ENCODE results near the gene EYA2.

Gene EYA2

DNA sequence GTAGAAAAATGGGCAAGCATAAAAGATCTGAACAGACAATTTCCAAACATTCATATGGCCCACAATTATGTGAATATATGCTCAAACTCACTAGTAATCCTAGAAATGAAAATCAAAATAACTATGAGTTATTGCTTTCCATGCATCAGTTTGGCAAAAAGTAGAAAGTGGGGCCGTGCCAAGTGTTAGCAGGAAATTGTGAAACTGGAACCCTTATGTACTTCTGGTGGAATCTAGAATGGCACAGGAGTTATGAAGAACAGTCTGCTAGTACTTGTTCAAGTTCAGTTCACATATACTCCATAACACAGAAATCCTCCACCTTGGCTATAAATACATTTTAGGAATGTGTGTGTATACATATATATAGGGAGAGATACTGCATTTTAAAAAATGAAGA lies 89.8 kb downstream of the EYA2 start:
- no peak for DNase-seq

DNA sequence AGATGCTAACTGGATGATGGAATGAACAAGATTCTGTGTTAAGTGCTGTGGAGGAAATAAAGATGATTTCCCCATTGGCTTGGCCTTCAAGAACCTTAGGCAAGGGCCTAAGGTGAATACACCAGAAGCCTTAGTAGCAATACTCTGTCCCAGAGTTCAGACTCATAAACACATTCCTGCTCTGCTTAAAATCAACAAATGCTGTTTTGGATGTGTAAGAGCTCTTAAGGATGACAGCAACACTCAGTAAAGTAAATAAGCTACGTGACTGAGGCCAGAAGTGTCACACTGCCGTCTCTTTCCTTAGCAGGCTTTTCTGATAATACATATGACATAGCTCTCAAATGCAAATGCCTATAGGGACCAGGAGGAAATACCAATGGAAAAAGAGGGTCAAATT lies 90.6 kb downstream of the EYA2 start:
- DNase-seq: no peak

DNA sequence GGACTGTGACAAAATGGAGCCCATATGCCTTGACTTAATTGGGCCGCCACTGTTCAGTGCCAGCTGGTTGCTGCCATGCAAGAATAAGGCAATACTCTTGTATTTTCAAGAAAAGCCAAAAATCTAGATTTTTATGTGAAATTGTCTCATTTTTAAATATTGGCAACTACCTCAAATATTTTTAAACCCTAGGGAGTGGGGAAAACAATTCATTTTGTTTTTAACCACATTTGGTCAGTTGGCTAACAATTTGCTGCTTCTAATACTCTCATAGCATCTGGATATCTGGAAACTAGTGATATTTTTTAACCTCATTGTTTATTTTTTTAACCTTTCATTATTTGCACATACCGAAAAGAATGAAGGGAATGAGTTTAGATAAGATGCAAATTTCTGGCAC lies 91.0 kb downstream of the EYA2 start:
- DNase-seq: no peak

DNA sequence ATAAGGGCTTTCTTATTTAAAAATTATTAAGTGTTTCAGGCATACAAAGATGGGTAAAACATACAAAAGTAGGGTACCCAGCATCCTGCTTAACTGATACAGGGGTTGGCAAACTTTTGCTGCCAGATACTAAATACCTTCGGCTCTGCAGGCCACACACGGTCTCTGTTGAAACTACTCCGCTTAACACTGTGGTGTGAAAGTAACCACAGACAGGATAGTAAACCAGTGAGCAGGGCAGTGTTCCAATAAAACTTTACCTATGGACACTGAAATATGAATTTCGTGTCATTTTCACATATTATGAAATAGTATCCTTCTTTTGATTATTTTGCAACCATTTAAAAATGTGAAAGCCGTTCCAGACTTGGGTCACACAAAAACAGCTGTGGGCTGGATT lies 92.4 kb downstream of the EYA2 start:
- no peak for DNase-seq

DNA sequence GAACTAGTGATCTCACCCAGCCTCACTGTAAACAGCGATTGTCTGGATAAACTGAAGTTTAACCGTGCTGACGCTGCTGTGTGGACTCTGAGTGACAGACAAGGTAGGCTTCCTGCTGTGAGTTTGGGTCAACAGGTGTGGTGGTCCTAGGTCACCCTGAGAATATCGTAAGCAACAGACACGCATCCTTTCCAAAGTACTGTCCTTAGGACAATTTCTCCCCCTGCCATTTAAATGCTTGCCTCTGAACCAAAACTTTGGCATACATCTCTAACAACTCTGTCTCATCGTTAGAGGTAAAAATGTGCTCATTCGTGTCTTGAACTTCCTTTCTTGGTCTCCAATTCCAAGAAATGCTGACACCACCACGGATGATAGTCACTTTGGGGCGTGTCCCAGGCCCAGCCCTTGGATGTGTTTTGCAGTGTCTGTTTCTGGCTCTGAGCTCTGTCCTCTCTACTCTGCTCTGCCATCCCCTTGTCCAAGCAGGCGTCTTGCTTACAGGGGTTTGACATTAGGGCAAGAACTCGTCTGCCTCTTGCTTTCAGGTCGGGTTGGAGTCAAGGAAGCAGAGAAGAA lies 95.5 kb downstream of the EYA2 start:
- peak; percentile 49 for DNase-seq

DNA sequence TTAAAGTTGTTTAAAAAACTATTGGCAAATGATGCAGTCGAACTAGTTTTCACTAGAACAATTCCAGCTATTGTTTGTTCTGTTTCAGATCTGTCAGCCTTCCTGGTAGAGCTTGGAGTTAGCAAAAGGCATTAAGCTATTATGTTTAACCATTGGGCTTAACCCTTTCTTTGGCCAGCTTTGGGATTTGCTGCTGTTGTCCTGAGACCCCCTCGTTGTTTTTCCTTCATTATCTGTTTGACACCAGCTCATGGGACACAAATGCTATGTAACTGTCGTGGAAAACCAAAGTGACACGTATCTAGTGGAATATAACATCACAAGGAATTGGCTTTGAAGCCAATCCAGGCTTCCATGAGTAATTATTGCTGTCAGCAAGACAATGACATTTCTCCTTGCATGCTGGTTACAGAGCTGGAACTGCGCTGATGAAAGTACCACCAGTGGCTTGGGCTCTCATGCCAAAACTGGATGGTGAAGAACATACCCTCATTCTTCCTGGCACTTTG lies 96.0 kb downstream of the EYA2 start:
- no peak for DNase-seq

DNA sequence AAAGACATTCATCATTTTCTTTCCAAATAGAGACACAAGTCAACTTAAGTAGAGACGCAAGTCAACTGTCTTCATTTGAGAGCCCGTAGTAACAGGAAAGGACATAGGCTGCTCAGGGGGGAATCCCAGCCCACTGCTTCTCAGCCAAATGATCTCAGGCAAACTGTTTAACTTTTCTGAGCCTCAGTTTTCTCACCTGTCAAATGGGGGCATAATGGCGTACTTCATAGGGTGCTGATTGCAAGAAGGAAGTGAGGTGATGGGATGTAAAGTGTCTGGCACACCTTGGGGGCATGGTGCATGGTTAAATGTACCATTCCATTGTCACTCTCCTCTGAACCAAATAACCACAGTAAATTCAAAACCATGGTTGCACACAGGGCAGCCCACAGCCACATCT lies 96.5 kb downstream of the EYA2 start:
- DNase-seq: no peak

DNA sequence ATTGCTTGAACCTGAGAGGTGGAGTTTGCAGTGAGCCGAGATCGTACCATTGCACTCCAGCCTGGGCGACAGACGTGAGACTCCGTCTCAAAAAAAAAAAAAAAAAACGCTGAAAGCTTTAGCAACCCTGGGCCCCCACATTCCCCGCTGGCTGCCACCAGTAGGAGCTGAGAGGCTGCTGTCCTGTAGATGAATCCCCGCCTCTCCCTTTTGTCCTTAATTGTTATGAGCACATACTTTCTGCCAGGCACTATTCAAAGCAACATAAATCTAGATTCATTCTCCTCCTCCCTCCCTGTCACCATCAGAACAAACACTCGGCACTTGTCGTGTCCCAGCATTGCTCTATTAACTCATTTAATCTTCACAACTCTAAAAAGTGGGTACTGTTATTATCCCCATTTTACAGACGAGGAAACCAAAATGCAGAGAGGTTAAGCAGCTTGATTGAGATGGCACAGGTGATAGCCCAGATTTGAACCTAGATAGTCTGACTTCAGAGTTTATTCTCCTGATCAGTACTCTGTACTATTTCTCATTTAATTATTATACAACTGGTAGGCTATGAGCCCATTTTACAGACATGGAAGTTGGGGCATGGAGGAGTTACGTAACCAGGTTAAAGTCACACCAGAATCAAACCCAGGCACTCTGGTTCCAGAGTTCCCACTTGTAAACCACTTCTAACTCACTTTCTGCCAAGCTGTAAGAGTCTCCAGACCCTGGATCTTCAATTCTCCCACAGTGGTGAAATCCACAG lies 97.4 kb downstream of the EYA2 start:
- no peak for DNase-seq

DNA sequence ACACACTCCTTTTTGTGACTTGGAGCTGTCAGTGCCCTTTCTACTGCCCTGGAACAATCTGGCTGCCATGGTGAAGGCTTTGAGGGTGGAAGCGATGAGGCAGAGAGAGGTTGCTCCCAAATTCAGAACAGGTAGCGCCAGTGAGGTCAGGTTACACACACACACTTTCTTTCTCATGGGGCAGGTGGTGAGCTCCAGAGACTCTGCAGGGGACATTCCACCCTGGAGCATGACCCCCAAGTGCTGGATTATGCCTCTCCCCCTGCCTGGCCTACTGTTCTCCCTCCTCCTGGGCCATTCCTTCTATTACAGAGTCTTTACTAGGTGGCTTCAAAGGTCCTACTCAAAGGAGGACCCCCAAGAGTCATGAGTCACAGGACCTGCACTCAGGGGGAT lies 98.0 kb downstream of the EYA2 start:
- no peak for DNase-seq

DNA sequence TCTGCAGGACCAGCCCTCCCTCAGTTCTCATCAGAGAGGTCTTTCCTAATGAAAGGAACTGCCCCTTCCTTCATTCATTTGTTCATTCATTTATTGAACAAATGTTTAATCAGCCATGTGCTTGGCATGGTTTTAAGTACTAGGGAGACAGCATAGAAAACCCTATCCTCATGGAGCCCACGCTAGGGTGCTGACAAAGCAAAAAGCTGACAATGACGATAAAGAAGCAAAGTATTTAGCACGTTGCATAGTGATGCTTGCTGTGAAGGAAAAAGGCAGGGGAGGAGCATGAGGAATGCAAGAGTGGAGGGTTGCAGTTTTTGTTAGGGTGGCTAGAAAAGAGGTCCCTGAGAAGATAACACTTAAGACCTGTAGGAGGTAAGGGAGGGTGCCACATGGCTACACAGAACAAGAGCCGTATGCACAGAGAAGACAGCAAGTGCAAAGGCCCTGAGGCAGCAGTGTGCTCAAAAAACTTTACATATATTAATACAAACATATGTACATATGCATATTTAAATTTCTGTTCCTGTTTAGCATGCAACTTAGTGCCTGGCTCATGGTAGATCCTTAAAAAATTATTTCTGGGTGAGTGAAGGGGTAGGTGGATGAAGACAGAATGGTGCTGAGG lies 98.9 kb downstream of the EYA2 start:
- DNase-seq: no peak

DNA sequence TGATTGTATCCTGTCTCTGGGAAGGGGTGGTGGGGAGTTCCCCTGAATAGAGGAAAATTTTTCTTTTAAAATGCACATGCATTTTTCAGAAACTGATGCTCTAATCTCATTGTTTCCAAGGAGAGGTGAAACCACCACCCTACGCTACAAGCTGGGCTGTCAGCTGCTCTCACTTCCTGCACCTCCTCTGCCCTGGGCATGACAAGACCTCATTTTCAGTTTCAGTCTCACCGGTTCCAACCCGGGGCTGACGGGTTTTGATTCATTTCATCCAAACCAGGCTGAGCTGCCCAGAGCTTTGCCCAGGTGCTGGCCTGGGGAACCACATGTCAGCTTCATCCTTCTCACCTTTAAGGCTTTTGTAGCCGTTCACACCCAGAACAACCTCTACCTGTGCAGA lies 99.7 kb downstream of the EYA2 start:
- peak; percentile 81 for DNase-seq

DNA sequence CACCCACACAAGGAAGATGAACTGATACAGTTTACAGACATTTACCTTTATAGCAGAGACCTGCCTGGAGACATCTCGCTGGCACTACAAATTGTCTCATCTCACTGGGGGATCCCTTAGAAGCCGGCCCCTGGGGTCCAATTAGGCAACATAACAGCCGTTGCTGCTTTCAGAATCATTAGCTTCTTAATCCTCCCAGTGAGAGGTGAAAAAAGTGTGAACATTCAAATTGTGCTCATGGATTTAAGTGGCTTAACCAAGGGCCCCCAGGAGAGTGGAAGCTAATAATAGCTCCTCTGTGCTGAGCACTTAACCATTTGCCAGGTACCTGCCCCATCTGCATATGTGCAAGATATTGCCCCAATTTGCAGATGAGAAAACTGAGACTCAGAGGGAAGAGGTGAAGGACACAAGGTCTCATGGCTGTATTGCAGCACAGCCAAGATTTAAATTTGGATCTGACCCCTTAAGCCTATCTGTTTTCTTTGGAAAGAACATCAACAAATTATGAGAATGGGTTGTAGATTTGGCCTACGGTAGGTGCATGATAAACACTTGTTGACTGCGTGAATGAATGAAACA lies 101.0 kb downstream of the EYA2 start:
- no peak for DNase-seq

DNA sequence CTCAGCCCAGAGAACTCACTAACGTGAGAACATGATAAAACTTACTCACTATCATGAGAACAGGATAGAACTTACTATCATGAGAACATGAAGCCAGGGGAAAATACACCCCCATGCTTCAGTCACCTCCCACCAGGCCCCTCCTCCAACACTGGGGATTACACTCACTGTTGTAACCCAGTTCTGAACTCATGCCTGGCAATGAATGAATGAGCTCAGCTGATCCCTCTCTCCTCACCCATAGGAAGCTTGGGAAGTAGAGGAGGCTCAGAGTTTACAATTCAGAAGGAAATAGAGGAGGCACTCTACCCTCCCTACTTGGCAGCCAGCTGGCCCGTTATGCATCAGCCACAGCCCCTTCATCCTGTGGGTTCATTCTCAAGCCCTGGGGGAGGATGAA lies 102.5 kb downstream of the EYA2 start:
- DNase-seq: no peak

DNA sequence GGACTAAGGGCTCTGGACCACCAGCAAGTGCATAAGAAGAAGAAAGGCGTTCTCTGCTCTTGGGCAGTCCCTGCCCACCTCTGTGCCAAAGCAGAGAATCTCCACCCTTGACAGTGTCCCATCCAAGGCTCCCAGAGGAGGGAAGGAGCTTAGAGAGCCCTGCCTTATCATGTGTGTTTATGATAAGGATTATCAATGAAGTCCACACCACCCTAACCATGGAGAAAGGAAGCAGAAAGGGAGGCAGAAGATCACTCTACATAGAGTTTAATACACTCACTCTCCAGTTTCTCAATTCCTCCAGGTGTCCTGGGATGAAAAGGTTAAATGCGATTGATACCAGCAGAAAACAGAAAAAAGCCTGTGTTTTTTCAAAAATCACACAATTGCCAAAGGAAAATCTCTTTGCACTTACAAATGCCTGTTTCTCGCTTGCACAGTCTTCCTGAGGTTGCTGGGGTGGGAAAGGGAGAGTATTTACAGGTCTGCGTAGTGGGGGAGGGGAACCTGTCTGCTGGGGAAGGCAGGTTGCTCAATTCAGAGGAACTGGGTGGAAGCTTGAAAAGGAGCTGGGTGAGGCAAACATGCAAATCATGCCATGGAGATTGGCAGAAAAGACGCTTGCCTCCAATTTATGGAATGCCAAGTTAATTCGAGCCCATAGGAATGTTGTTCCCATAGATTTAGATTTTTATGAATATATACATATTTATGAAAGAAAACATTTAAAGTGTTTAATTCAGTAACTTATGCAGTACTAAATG lies 104.0 kb downstream of the EYA2 start:
- no peak for DNase-seq

DNA sequence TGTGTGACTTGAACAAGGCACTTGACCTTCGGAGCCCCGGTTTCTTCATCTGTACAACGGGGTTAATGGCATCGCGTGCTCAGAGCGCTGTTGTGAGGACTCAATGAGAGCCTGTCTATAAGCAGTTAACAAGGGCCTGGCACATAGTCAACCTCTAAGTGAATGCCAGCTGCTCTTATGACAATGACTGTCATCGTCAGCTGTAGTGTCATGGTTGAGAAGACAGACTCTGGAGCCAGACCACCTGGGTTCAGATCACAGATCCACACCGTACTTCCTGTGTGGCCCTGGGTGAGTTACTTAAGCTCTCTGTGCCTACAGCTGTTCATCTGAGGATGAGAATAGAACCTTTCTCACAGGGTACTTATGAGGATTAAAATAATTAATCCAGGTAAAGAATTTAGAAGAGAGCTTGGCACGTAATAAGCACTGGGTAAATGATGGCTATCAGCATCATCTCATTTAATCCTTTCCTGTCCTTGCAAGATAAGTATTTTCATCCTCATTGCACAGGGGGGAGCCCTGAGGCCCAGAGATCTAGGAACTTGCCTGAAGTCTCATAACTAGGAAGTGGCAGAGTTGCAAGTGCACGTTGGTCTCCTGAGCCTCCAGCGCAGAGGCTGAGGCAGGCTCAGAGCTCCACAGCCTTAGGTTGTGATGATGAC lies 105.3 kb downstream of the EYA2 start:
- DNase-seq: no peak

DNA sequence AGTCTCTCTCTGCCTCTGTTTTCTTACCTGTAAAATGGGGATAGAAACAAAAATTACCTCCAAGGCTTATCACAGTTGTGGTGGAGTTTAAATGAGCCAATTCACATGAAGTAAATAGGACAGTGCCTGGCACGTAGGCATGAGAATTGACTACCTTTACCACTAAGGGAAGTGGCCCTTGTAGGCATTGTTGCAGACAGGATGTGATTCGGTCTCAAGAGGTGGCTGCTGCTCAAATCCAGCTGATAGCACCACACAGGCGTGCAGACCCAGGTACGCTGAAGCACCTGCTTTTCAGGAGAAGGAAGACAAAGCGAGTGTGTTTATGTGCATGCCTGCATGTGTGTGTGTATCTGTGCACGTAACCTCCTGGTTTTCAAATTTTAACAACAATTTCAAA lies 108.6 kb downstream of the EYA2 start:
- DNase-seq: no peak

DNA sequence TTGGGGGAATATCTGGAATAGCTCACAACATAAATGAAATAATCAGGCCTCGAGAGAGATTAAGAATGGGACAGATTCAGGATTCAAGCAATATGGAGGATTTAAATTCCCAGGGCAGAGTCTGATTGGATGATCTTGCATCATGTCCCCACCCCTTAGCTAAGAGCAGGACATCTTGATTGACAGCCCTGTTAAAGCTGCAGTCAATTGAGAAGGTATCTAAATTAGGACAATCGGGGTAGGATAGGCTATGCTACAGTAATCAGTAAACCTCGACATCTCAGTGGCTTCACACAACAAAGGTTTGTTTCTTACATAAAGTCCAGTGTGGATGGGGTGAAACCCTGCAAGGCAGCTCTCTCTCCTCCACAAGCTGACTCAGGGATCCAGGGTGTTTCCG lies 109.5 kb downstream of the EYA2 start:
- DNase-seq: no peak

DNA sequence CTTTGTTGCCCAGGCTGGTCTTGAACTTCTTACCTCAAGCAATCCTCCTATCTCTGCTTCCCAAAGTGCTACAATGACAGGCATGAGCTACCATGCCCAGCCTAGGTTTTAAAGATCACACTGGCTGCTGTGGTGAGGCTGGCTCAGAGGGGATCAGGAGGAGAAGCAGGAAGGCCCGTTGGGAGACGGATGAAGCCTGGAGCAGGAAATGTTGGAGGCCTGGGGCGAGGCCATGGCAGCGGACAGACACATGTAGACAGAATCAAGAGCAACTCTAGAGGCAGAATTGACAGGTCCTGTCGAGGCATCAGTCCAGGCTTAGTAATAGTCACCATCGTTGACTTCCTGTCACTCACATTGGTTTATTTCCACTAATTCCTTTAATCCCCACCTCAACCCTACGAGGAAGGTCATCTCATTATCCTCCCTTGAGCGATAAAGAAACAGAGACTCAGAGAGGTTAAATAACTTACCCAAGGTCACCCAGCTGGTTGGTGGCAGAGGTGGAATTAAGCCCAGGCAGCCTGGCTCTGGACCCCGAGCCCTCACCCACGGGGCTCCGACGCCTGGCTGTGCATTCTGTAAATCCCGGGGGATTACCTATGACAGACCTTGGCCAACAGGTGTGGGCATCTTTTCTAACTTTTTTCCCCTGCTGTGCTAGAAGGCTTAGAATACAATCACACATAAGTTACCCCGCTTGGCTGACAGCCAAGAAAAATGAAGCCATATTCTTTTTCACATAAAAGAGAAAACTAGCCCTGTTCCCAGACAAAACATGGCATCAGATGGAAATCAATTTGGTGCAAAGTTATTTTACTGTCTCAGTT lies 113.4 kb downstream of the EYA2 start:
- DNase-seq: no peak

DNA sequence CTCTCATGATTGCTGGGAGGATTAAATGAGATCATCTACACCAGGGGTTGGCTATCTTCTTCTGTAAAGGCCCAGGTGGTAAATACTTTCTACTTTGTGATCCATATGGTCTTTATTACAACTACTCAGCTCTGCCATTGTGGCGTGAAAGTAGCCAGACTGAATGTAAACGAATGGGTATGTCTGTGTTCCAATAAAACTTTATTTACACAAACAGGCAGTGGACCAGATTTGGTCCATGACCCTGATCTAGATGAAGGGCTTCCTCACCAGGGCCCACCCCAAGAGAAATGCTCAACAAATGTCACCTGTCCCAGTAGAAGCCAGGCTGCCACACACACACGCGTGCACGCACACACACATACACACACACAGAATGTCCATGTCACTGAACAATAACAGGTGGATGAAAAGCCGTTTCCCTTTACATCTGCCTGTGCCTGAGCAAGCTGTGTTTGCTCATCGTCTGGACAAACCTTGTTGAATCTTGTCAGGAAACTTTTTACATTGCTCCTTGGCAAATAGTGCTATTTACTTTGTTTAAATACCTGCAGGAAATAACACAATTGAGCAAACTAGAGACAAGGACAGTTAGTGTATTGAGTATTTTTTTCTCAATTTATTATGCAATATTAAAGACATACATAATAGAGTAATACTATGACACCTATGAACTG lies 114.3 kb downstream of the EYA2 start:
- no peak for DNase-seq

DNA sequence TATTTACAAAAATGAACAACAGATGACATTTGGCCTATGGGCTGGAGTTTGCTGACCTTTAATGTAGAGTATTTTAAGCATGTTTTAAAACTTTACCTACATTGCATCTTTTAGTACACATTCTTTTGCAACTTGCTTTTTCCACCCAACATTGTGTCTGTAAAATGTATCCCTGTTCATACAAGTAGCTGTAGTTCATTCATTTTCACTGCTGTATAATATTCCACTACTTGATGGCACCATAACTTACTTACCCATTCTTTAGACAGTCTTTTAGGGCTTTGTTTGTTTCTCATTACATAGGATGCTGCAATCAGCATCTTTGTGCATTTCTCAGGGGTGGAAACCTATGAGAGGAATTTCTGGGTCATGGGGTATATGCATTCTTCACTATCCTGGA lies 115.1 kb downstream of the EYA2 start:
- DNase-seq: no peak

DNA sequence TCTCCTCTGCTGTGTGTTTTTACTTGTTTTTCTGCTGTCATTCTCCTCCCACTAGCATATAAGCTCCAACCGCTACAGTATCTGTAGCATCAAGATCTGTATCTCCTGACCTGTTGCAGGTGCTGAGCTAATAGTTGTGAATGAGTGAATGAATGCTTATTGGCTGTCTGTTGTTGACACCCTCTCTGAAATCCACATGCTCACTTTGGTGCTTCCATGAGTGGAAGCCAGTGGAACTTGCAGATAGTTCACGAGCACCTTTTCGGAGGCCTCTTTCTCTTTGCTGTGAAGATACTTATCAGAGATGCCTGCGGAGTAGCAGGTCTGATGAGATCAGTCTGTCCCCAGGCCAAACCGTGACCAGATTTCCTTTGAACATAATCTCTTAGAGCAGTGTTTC lies 117.3 kb downstream of the EYA2 start:
- no peak for DNase-seq

All from stimulated activated CD4-positive, alpha-beta T cell treated with anti-CD3 and anti-CD28 coated beads, Interleukin-1b, Interleukin-23, amount 100 ng/mL, for 48 hours (primary cell).